ENCODE data around the gene ABCB9.

ABCB9 gene

GRCh38 chr12:123001464-123001863 is 35.2 kb upstream of the ABCB9 start:
- no peak overlapping the region for H3K9ac ChIP-seq (ENCODE audit: low read depth, low read length)
- no peaks in the 10 kb centered on the region for H3K36me3 ChIP-seq (ENCODE audit: control insufficient read depth, insufficient read depth, low read length)
- H3K4me1 ChIP-seq (ENCODE audit: control insufficient read depth, insufficient read depth, low read length), result no peaks in the 10 kb centered on the region
- no peaks in the 10 kb centered on the region for H3K27me3 ChIP-seq (ENCODE audit: control insufficient read depth, insufficient read depth, low read length)
- no peak overlapping the region for H3K27ac ChIP-seq (ENCODE audit: low read depth, low read length)
- H3K4me3 ChIP-seq (ENCODE audit: low read depth, low read length), result no peak overlapping the region
- H3K9me3 ChIP-seq (ENCODE audit: control insufficient read depth, insufficient read depth, low read length), result no peaks in the 10 kb centered on the region

GRCh38 chr12:123000578-123000977 is 34.3 kb upstream of the ABCB9 start:
- no peaks in the 10 kb centered on the region for H3K9me3 ChIP-seq (ENCODE audit: control insufficient read depth, insufficient read depth, low read length)
- H3K27me3 ChIP-seq (ENCODE audit: control insufficient read depth, insufficient read depth, low read length), result no peaks in the 10 kb centered on the region
- no peaks in the 10 kb centered on the region for H3K4me1 ChIP-seq (ENCODE audit: control insufficient read depth, insufficient read depth, low read length)
- no peak overlapping the region for H3K9ac ChIP-seq (ENCODE audit: low read depth, low read length)
- no peaks in the 10 kb centered on the region for H3K36me3 ChIP-seq (ENCODE audit: control insufficient read depth, insufficient read depth, low read length)
- H3K27ac ChIP-seq (ENCODE audit: low read depth, low read length), result no peak overlapping the region
- H3K4me3 ChIP-seq (ENCODE audit: low read depth, low read length), result no peak overlapping the region

- no peaks in the 10 kb centered on the region for H3K36me3 ChIP-seq (ENCODE audit: control insufficient read depth, insufficient read depth, low read length)
- H3K9ac ChIP-seq (ENCODE audit: low read depth, low read length), result no peak overlapping the region
- no peak overlapping the region for H3K4me3 ChIP-seq (ENCODE audit: low read depth, low read length)
- no peaks in the 10 kb centered on the region for H3K9me3 ChIP-seq (ENCODE audit: control insufficient read depth, insufficient read depth, low read length)
- H3K4me1 ChIP-seq (ENCODE audit: control insufficient read depth, insufficient read depth, low read length), result no peaks in the 10 kb centered on the region
- H3K27ac ChIP-seq (ENCODE audit: low read depth, low read length), result no peak overlapping the region
- H3K27me3 ChIP-seq (ENCODE audit: control insufficient read depth, insufficient read depth, low read length), result no peaks in the 10 kb centered on the region
Measured at GRCh38 chr12:122999986-123000420, 33.7 kb upstream of the ABCB9 start.

GRCh38 chr12:122999196-122999946 is 33.1 kb upstream of the ABCB9 start:
- Histone ChIP-seq H3K4me3 (ENCODE audit: low read depth, low read length) (no peak overlapping the region), H3K4me1 (ENCODE audit: control insufficient read depth, insufficient read depth, low read length) (no peaks in the 10 kb centered on the region), H3K27ac (ENCODE audit: low read depth, low read length) (no peak overlapping the region), H3K36me3 (ENCODE audit: control insufficient read depth, insufficient read depth, low read length) (no peaks in the 10 kb centered on the region), H3K9me3 (ENCODE audit: control insufficient read depth, insufficient read depth, low read length) (no peaks in the 10 kb centered on the region), H3K9ac (ENCODE audit: low read depth, low read length) (no peak overlapping the region), H3K27me3 (ENCODE audit: control insufficient read depth, insufficient read depth, low read length) (no peaks in the 10 kb centered on the region)

- Histone ChIP-seq H3K9ac (ENCODE audit: low read depth, low read length) (no peak overlapping the region), H3K4me3 (ENCODE audit: low read depth, low read length) (no peak overlapping the region), H3K27ac (ENCODE audit: low read depth, low read length) (no peak overlapping the region), H3K36me3 (ENCODE audit: control insufficient read depth, insufficient read depth, low read length) (no peaks in the 10 kb centered on the region), H3K9me3 (ENCODE audit: control insufficient read depth, insufficient read depth, low read length) (no peaks in the 10 kb centered on the region), H3K4me1 (ENCODE audit: control insufficient read depth, insufficient read depth, low read length) (no peaks in the 10 kb centered on the region), H3K27me3 (ENCODE audit: control insufficient read depth, insufficient read depth, low read length) (no peaks in the 10 kb centered on the region)
Measured at GRCh38 chr12:122998316-122998715, 32.1 kb upstream of the ABCB9 start.

- H3K9me3 ChIP-seq (ENCODE audit: control insufficient read depth, insufficient read depth, low read length), result no peaks in the 10 kb centered on the region
- no peaks in the 10 kb centered on the region for H3K36me3 ChIP-seq (ENCODE audit: control insufficient read depth, insufficient read depth, low read length)
Measured at GRCh38 chr12:122997343-122998250, 31.3 kb upstream of the ABCB9 start.

GRCh38 chr12:122996621-122997342 is 30.5 kb upstream of the ABCB9 start:
- no peak overlapping the region for H3K9ac ChIP-seq (ENCODE audit: low read depth, low read length)
- no peaks in the 10 kb centered on the region for H3K27me3 ChIP-seq (ENCODE audit: control insufficient read depth, insufficient read depth, low read length)
- no peak overlapping the region for H3K4me3 ChIP-seq (ENCODE audit: low read depth, low read length)
- no peak overlapping the region for H3K27ac ChIP-seq (ENCODE audit: low read depth, low read length)
- no peaks in the 10 kb centered on the region for H3K9me3 ChIP-seq (ENCODE audit: control insufficient read depth, insufficient read depth, low read length)
- H3K4me1 ChIP-seq (ENCODE audit: control insufficient read depth, insufficient read depth, low read length), result no peaks in the 10 kb centered on the region
- H3K36me3 ChIP-seq (ENCODE audit: control insufficient read depth, insufficient read depth, low read length), result no peaks in the 10 kb centered on the region

More at GRCh38 chr12:122997343-122998250, 31.3 kb upstream of the ABCB9 start:
- Histone ChIP-seq H3K27me3 (ENCODE audit: control insufficient read depth, insufficient read depth, low read length) (no peaks in the 10 kb centered on the region), H3K4me1 (ENCODE audit: control insufficient read depth, insufficient read depth, low read length) (no peaks in the 10 kb centered on the region), H3K27ac (ENCODE audit: low read depth, low read length) (no peak overlapping the region), H3K9ac (ENCODE audit: low read depth, low read length) (no peak overlapping the region), H3K4me3 (ENCODE audit: low read depth, low read length) (no peak overlapping the region)

- Histone ChIP-seq H3K4me1 (ENCODE audit: control insufficient read depth, insufficient read depth, low read length) (no peaks in the 10 kb centered on the region), H3K9ac (ENCODE audit: low read depth, low read length) (no peak overlapping the region), H3K27me3 (ENCODE audit: control insufficient read depth, insufficient read depth, low read length) (no peaks in the 10 kb centered on the region), H3K9me3 (ENCODE audit: control insufficient read depth, insufficient read depth, low read length) (no peaks in the 10 kb centered on the region), H3K36me3 (ENCODE audit: control insufficient read depth, insufficient read depth, low read length) (no peaks in the 10 kb centered on the region), H3K27ac (ENCODE audit: low read depth, low read length) (no peak overlapping the region), H3K4me3 (ENCODE audit: low read depth, low read length) (no peak overlapping the region)
Measured at GRCh38 chr12:122996188-122996601, 29.9 kb upstream of the ABCB9 start.

GRCh38 chr12:122995503-122996187 is 29.4 kb upstream of the ABCB9 start:
- Histone ChIP-seq H3K9ac (ENCODE audit: low read depth, low read length) (no peak overlapping the region), H3K36me3 (ENCODE audit: control insufficient read depth, insufficient read depth, low read length) (no peaks in the 10 kb centered on the region), H3K27ac (ENCODE audit: low read depth, low read length) (no peak overlapping the region), H3K4me1 (ENCODE audit: control insufficient read depth, insufficient read depth, low read length) (no peaks in the 10 kb centered on the region), H3K4me3 (ENCODE audit: low read depth, low read length) (no peak overlapping the region), H3K27me3 (ENCODE audit: control insufficient read depth, insufficient read depth, low read length) (no peaks in the 10 kb centered on the region), H3K9me3 (ENCODE audit: control insufficient read depth, insufficient read depth, low read length) (no peaks in the 10 kb centered on the region)

GRCh38 chr12:122994781-122995502 is 28.7 kb upstream of the ABCB9 start:
- no peak overlapping the region for H3K27ac ChIP-seq (ENCODE audit: low read depth, low read length)
- no peaks in the 10 kb centered on the region for H3K36me3 ChIP-seq (ENCODE audit: control insufficient read depth, insufficient read depth, low read length)
- H3K9me3 ChIP-seq (ENCODE audit: control insufficient read depth, insufficient read depth, low read length), result no peaks in the 10 kb centered on the region
- no peak overlapping the region for H3K4me3 ChIP-seq (ENCODE audit: low read depth, low read length)
- H3K4me1 ChIP-seq (ENCODE audit: control insufficient read depth, insufficient read depth, low read length), result no peaks in the 10 kb centered on the region
- no peak overlapping the region for H3K9ac ChIP-seq (ENCODE audit: low read depth, low read length)
- H3K27me3 ChIP-seq (ENCODE audit: control insufficient read depth, insufficient read depth, low read length), result no peaks in the 10 kb centered on the region
